Tibial artery (tissue), 4 donors: Measurements from ENCODE around the gene DNAJC6.

Experiments used
- DNase-seq, 2 donors: peaks; one replicate each; pipeline ENCODE4 v3.0.0-alpha.2; 2019
- H3K27ac ChIP-seq, 2 donors: fragments of 200-600 bp; sonication (generic) in 1 of 2; 1 replicate in 1 of 2; 2 replicates in 1 of 2; pipeline ENCODE4 v1.5.1; 2018 to 2019; ENCODE audit warnings: mild to moderate bottlenecking in 1 of 2
- H3K27me3 ChIP-seq, 2 donors: fragments of 200-600 bp; sonication (generic) in 1 of 2; one replicate each; pipeline versions ENCODE4 v1.5.1 to v1.6.0; 2016 to 2019
- H3K36me3 ChIP-seq, 3 donors: fragments of 200-600 bp; sonication (generic) in 2 of 3; one replicate each; pipeline ENCODE4 v1.5.1; 2016 to 2019; ENCODE audit warnings: mild to moderate bottlenecking in 2 of 3
- H3K4me1 ChIP-seq, 4 donors: fragments of 200-600 bp; sonication (generic) in 2 of 4; 1 replicate in 3 of 4; 2 replicates in 1 of 4; pipeline ENCODE4 v1.5.1; 2016 to 2019
- H3K4me3 ChIP-seq, 2 donors: fragments of 200-600 bp; sonication (generic) in 1 of 2; 1 replicate in 1 of 2; 2 replicates in 1 of 2; pipeline ENCODE4 v1.5.1; 2018 to 2019; ENCODE audit warnings: mild to moderate bottlenecking in 2 of 2
- H3K9me3 ChIP-seq, 3 donors: fragments of 200-600 bp; sonication (generic) in 1 of 3; one replicate each; pipeline ENCODE4 v1.5.1; 2016 to 2019
- intact Hi-C: fragments of 100-400 bp; cut with DNase I; formaldehyde crosslinking; loops from one replicate; pipeline ENCODE4 v1.15.0; 2023; ENCODE audit warnings: low total_unique reads
- TF ChIP-seq, protein P1 (sequence below), 2 experiments: fragments of 200-600 bp in 1 of 2; fragments of 450-650 bp in 1 of 2; IDR thresholded peaks; one replicate each; pipeline ENCODE4 v1.5.1; 2017 to 2019; ENCODE audit warnings: antibody characterized with exemption in 2 of 2, mild to moderate bottlenecking in 1 of 2, moderate library complexity in 1 of 2

The DNAJC6 gene

DNA sequence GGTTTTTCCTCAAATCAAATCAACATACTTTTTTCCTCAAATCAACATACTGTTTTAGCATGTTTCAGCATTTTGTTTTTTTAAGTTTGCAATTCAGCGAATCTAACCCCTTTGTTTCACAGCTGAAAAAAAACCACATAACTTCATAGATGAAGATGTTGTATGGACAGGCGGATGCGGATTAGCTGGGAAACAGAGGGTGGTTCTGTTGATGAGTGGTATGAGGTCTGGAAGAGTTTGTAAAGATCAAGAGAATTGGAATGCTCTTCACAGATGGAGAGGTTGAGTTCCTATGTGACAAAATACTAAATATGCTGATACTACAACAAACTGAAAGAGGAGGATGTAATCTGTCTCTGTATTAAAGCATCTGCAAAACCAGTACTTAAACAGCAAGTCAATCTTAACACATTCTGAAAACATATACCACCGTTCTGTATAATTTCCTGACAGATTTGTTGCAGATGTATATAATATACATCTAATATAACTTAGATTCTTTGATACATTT is 100.5 kb downstream of the DNAJC6 start:
- TF ChIP-seq, protein P1, sequence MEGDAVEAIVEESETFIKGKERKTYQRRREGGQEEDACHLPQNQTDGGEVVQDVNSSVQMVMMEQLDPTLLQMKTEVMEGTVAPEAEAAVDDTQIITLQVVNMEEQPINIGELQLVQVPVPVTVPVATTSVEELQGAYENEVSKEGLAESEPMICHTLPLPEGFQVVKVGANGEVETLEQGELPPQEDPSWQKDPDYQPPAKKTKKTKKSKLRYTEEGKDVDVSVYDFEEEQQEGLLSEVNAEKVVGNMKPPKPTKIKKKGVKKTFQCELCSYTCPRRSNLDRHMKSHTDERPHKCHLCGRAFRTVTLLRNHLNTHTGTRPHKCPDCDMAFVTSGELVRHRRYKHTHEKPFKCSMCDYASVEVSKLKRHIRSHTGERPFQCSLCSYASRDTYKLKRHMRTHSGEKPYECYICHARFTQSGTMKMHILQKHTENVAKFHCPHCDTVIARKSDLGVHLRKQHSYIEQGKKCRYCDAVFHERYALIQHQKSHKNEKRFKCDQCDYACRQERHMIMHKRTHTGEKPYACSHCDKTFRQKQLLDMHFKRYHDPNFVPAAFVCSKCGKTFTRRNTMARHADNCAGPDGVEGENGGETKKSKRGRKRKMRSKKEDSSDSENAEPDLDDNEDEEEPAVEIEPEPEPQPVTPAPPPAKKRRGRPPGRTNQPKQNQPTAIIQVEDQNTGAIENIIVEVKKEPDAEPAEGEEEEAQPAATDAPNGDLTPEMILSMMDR (IDR thresholded peaks at IDR 0.05): no peak
- Histone ChIP-seq H3K27ac (no peak overlapping the region), H3K27me3 (no peaks in the 10 kb centered on the region), H3K9me3 (no peaks in the 10 kb centered on the region), H3K36me3 (peaks cover 0 to 11% (median 0%) of the 10 kb centered on the region in 3 donors), H3K4me1 (no peaks in the 10 kb centered on the region), H3K4me3 (no peak overlapping the region)
- intact Hi-C loops: no loop called here
- DNase-seq: no peak

DNA sequence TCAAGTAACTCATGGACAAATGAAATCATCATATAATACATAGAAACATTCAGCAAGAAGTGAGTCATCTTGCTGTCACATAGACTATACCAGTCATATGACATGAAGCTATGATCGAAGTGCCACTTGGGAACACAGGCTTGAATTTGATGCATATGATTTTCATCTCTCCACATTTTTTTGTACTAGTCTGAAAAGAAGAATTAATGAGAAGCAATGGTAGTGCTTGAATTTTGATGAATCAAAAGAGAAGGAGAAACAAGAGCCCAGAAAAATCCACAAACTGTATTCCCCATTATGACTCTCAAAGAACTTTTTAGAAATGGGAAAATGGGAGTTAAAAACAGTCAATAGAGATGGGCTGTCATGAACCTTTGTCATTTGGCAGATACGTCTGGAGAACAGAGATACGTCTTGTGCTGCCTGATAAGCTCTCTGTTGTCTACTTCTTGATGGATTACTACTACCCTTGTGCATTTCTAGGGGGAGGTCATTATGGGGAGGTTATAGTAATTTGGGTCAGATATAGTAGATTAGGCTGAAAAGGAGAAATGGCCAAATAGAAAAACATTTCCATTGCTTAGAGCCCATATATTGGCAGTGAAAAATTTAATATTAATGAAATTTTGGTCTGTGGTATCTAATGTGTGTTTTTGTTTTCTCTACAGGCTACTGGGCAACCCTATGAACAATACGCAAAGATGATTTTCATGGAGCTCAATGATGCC is 103.1 kb downstream of the DNAJC6 start:
- intact Hi-C loops: no loop called here
- no peak for DNase-seq
- Histone ChIP-seq H3K27me3 (no peaks in the 10 kb centered on the region), H3K4me3 (no peak overlapping the region), H3K27ac (no peak overlapping the region), H3K4me1 (no peaks in the 10 kb centered on the region), H3K9me3 (no peaks in the 10 kb centered on the region), H3K36me3 (peaks cover 0 to 11% (median 0%) of the 10 kb centered on the region in 3 donors)
- TF ChIP-seq, protein P1 (IDR thresholded peaks at IDR 0.05): no peak

GRCh38 chr1:65412984-65413375 is 103.6 kb downstream of the DNAJC6 start:
- H3K4me1 ChIP-seq: no peaks in the 10 kb centered on the region
- TF ChIP-seq, protein P1 (IDR thresholded peaks at IDR 0.05): no peak
- intact Hi-C loops: no loop called here
- H3K4me3 ChIP-seq: no peak overlapping the region
- no peak for DNase-seq
- peaks cover 0 to 11% (median 0%) of the 10 kb centered on the region in 3 donors for H3K36me3 ChIP-seq
- H3K27me3 ChIP-seq: no peaks in the 10 kb centered on the region
- no peaks in the 10 kb centered on the region for H3K9me3 ChIP-seq
- H3K27ac ChIP-seq: no peak overlapping the region

DNA sequence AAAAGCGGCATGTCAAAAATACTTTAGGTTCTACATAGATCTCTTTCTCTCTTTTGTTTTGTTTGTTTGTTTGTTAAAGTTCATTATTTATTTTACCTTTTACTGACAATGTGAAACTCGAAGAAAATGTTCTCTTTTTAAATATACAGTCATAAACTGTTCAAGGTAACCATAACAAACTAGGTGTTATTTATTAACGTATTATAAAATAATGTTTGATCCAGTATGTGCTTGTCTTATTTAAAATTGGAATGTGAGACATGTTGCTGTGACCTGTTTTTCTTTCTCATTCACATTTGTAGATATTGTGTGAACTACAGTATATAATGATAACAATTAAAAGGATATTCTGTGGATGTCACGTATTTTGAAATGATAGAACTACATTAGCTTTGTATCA is 105.2 kb downstream of the DNAJC6 start:
- TF ChIP-seq, protein P1 (IDR thresholded peaks at IDR 0.05): no peak
- Histone ChIP-seq H3K9me3 (no peaks in the 10 kb centered on the region), H3K27me3 (no peaks in the 10 kb centered on the region), H3K4me1 (peaks cover 0 to 6% (median 0%) of the 10 kb centered on the region in 4 donors), H3K27ac (no peak overlapping the region), H3K4me3 (no peak overlapping the region), H3K36me3 (peaks cover 0 to 1% (median 0%) of the 10 kb centered on the region in 3 donors)
- DNase-seq: no peak
- intact Hi-C loops: no loop called here

GRCh38 chr1:65416767-65417166 is 107.4 kb downstream of the DNAJC6 start:
- no peaks in the 10 kb centered on the region for H3K36me3 ChIP-seq
- H3K27ac ChIP-seq: no peak overlapping the region
- no peaks in the 10 kb centered on the region for H3K9me3 ChIP-seq
- TF ChIP-seq, protein P1 (IDR thresholded peaks at IDR 0.05): no peak
- DNase-seq: no peak
- H3K27me3 ChIP-seq: no peaks in the 10 kb centered on the region
- H3K4me3 ChIP-seq: no peak overlapping the region
- intact Hi-C loops: no loop called here
- peaks cover 0 to 12% (median under 1%) of the 10 kb centered on the region in 4 donors for H3K4me1 ChIP-seq
